HEK293T (cell line): ENCODE results near the gene PRDM16.
"Not testable (repeated sequence)": the region's sequence is repeated elsewhere in the genome, so short reads cannot be mapped to it uniquely, and the experiment has no call there.

ENCODE experiments used
- CTCF ChIA-PET: fragments of 350-600 bp; formaldehyde crosslinking; extraction: SDS; loops from one replicate; lab custom pipeline; 2021; ENCODE audit warnings: antibody characterized with exemption, inconsistent platforms; lab: Yijun Ruan, JAX
- POLR2A ChIA-PET: fragments of 350-600 bp; formaldehyde crosslinking; extraction: SDS; loops from one replicate; lab custom pipeline; 2020; ENCODE audit warnings: antibody characterized with exemption, inconsistent platforms; lab: Yijun Ruan, JAX
- DNase-seq: peaks from one replicate; pipeline ENCODE4 v3.0.0; 2012; ENCODE audit warnings: mixed read lengths; ENCODE audit errors: extremely low spot score
- ARNT ChIP-seq: fragments of 450-650 bp; IDR thresholded peaks from 2 replicates; pipeline ENCODE4 v1.6.1; 2017; ENCODE audit warnings: mild to moderate bottlenecking
- BHLHE40 ChIP-seq: fragments of 450-650 bp; IDR thresholded peaks from 2 replicates; pipeline ENCODE4 v1.6.1; 2016; ENCODE audit warnings: mild to moderate bottlenecking, moderate library complexity, borderline replicate concordance
- CTBP1 ChIP-seq: fragments of 450-650 bp; IDR thresholded peaks from 2 replicates; pipeline ENCODE4 v1.6.1; 2016; ENCODE audit warnings: borderline replicate concordance
- ELF4 ChIP-seq: fragments of 450-650 bp; IDR thresholded peaks from 2 replicates; pipeline ENCODE4 v1.6.1; 2017; ENCODE audit warnings: antibody characterized with exemption
- FOXA1 ChIP-seq: fragments of 450-650 bp; IDR thresholded peaks from 2 replicates; pipeline ENCODE4 v1.6.1; 2016; ENCODE audit warnings: mild to moderate bottlenecking
- FOXK2 ChIP-seq: fragments of 450-650 bp; IDR thresholded peaks from 2 replicates; pipeline ENCODE4 v1.6.1; 2016; ENCODE audit warnings: mild to moderate bottlenecking
- FOXM1 ChIP-seq: fragments of 450-650 bp; IDR thresholded peaks from 2 replicates; pipeline ENCODE4 v1.6.1; 2017; ENCODE audit warnings: mild to moderate bottlenecking, borderline replicate concordance
- HDGF ChIP-seq: fragments of 450-650 bp; IDR thresholded peaks from 2 replicates; pipeline ENCODE4 v1.6.1; 2017; ENCODE audit warnings: antibody characterized with exemption, borderline replicate concordance
- L3MBTL2 ChIP-seq: fragments of 450-650 bp; conservative IDR thresholded peaks from 2 replicates; pipeline ENCODE4 v1.6.1; 2016; ENCODE audit warnings: mild to moderate bottlenecking
- LEF1 ChIP-seq: fragments of 450-650 bp; IDR thresholded peaks from 2 replicates; pipeline ENCODE4 v1.6.1; 2017; ENCODE audit warnings: mild to moderate bottlenecking, borderline replicate concordance
- NFRKB ChIP-seq: fragments of 450-650 bp; IDR thresholded peaks from 2 replicates; pipeline ENCODE4 v1.6.1; 2016; ENCODE audit warnings: mild to moderate bottlenecking, moderate library complexity
- PKNOX1 ChIP-seq: fragments of 450-650 bp; IDR thresholded peaks from 2 replicates; pipeline ENCODE4 v1.6.1; 2016
- SP1 ChIP-seq: fragments of 450-650 bp; IDR thresholded peaks from 2 replicates; pipeline ENCODE4 v1.6.1; 2017
- SUZ12 ChIP-seq: fragments of 450-650 bp; IDR thresholded peaks from 2 replicates; pipeline ENCODE4 v1.6.1; 2016; ENCODE audit warnings: mild to moderate bottlenecking
- TARDBP ChIP-seq: fragments of 450-650 bp; IDR thresholded peaks from 2 replicates; pipeline ENCODE4 v1.6.1; 2016
- ZNF384 ChIP-seq: fragments of 450-650 bp; IDR thresholded peaks from 2 replicates; pipeline ENCODE4 v1.6.1; 2016

The PRDM16 gene

DNA sequence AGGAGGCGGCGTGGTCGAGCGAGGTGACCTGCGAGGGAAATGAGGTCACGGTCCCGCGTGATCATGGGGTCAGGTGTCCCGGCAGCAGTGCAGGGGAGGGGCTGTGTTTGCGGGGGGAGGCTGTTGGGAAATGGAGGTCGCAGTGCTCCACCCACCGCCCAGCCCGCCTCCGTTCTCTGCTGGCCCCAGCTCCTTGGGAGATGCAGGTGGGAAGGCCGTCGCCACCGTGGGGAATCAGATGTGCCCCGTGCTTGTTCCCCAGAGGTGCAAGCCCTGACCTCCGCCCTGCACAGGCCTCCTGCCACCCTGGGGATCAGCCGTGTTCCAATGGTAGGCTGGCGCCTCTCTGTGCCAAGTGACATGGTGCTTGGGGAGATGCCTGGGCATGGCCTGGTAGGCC lies 95.7 kb downstream of the PRDM16 start:
- ChIA-PET CTCF (no interaction called here), POLR2A (no interaction called here)
- no peak for TF ChIP-seq NFRKB
- no peak for TF ChIP-seq ARNT
- no peak for TF ChIP-seq HDGF
- no peak for TF ChIP-seq BHLHE40
- TF ChIP-seq TARDBP = no peak
- TF ChIP-seq PKNOX1 = no peak
- TF ChIP-seq SP1 = no peak
- TF ChIP-seq LEF1 = no peak
- TF ChIP-seq FOXA1 = no peak
- no peak for TF ChIP-seq L3MBTL2
- no peak for TF ChIP-seq FOXK2
- TF ChIP-seq SUZ12 = no peak
- TF ChIP-seq FOXM1 = no peak
- TF ChIP-seq ZNF384 = no peak
- TF ChIP-seq ELF4 = no peak
- no peak for TF ChIP-seq CTBP1
- no peak for DNase-seq

DNA sequence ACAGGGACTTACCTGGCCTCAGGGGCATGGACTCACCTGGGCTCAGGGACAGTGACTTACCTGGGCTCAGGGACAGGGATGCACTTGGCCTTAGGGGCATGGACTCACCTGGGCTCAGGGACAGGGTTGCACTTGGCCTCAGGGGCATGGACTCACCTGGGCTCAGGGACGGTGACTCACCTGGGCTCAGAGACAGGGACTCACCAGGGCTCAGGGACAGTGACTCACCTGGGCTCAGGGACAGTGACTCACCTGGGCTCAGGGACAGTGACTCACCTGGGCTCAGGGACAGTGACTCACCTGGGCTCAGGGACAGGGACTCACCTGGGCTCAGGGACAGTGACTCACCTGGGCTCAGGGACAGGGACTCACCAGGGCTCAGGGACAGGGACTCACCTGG lies 96.2 kb downstream of the PRDM16 start:
- CTCF ChIA-PET, DNase-seq, POLR2A ChIA-PET: not testable (repeated sequence)

DNA sequence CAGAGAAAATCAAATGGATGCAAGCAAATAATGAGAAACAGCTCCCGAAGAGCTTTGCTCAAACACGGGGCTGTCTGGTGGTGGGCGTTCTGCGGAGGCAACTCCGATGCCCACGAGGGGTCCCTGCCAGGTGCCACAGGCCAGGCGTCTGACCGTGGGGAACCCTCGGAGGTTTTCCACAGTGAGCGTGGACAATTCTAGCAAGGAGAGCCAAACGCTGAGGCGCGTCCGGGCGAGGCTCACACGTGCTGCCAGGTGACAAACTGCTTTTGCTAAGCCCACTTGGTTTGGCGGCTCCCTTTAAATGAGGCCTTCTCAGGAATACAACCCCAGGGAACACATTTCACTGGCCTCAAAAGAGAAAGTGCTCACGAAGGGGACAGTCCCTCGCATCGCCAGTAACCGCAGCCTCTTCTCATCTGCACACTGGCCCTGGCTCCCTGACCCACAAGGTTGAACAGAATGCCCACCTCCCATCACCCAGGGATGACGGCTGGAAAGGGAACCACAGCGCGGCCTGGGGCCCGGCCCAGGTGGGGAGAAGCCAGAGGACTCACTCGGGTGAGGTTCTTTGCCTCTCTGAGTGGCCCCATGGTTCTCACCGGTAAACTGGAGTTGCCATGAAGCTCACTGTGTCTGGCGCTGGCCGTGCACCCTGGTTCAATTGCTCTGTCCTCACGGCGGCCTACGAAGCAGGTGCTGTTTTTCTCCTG lies 97.4 kb downstream of the PRDM16 start:
- ChIA-PET POLR2A (no interaction called here), CTCF (interaction anchor here (0.7 kb wide), 1 partner anchor 265 kb away, joined by 3 read pairs; no protein-coding TSS in a partner anchor)
- DNase-seq = no peak
- TF ChIP-seq FOXK2 = no peak
- TF ChIP-seq ZNF384 = no peak
- TF ChIP-seq HDGF = no peak
- TF ChIP-seq NFRKB = no peak
- no peak for TF ChIP-seq SUZ12
- TF ChIP-seq BHLHE40 = no peak
- TF ChIP-seq CTBP1 = no peak
- TF ChIP-seq SP1 = no peak
- no peak for TF ChIP-seq ARNT
- TF ChIP-seq FOXA1 = no peak
- TF ChIP-seq PKNOX1 = no peak
- no peak for TF ChIP-seq TARDBP
- TF ChIP-seq FOXM1 = no peak
- TF ChIP-seq ELF4 = no peak
- TF ChIP-seq LEF1 = no peak
- TF ChIP-seq L3MBTL2 = no peak

DNA sequence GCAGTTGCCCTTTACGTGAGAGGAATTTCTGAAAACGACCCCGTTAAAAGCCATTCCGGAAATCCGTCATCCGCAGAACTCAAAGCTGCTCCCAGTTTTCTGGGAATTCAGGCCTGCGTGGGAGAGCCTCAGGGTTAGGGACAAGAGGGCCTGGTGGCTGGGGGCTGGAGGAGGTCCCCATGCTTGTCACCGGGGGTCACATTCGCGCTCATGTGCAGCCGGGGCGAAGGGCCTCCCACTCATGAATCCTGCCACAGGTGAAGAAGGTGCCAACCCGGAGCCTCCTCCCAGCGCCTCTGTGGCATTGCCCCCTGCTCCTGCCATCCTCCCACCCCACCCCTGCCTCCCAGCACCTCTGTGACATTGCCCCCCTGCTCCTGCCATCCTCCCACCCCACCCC lies 98.3 kb downstream of the PRDM16 start:
- POLR2A ChIA-PET = no interaction called here
- DNase-seq = no peak
- TF ChIP-seq SP1 (no peak), FOXA1 (no peak), FOXM1 (no peak), TARDBP (no peak), NFRKB (no peak), ELF4 (no peak), LEF1 (no peak), PKNOX1 (no peak), HDGF (no peak), SUZ12 (no peak), ARNT (no peak), ZNF384 (no peak), L3MBTL2 (no peak), FOXK2 (no peak), CTBP1 (no peak)
- CTCF ChIA-PET = no interaction called here

- DNase-seq = no peak
These were observed 99.7 kb downstream of the PRDM16 start for GRCh38 chr1:3168678-3169077.

DNA sequence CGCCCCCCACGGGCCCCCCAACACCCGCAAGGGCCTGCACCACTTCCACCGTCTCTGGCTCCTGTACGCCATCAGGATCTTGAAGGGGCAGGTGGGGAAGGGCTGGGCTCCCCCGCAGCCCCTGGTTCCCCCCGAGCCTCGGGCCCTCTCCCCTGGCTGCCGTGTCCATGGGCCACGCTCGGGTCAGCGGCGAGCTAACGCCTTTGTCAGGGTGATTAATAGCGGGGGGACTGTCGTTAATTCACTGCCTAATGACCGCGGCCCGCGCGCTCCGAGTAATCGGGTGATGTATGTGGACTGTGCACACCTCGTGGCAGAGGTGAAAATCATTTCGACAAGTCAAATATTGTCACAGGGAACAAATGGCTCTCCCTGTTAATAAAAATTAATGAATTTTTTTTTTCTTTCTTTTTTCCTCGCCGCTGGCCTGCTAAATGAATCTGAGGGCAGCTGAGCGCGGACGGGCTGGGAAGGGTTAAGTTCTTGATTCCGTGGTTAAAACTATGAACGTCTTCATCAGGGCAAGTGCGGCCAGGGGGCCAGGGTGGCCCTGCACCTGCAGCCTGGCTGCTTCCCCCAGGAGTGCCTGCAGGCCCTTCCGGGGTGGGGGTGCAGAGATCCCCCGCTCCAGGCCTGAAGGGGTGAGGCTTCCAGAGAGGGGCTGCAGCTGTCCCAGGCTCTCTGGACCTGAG lies 100.8 kb downstream of the PRDM16 start:
- CTCF ChIA-PET = no interaction called here
- no peak for TF ChIP-seq ELF4
- TF ChIP-seq FOXK2 = no peak
- no peak for TF ChIP-seq FOXA1
- no peak for TF ChIP-seq NFRKB
- TF ChIP-seq HDGF = no peak
- TF ChIP-seq SP1 = no peak
- TF ChIP-seq PKNOX1 = no peak
- no peak for TF ChIP-seq CTBP1
- TF ChIP-seq SUZ12 = no peak
- TF ChIP-seq ZNF384 = no peak
- TF ChIP-seq BHLHE40 = no peak
- TF ChIP-seq ARNT = no peak
- no peak for TF ChIP-seq L3MBTL2
- TF ChIP-seq LEF1 = no peak
- no peak for TF ChIP-seq TARDBP
- no peak for TF ChIP-seq FOXM1
- no peak for DNase-seq
- POLR2A ChIA-PET = no interaction called here

More at GRCh38 chr1:3168678-3169077, 99.7 kb downstream of the PRDM16 start:
- TF ChIP-seq ZNF384 (no peak), ARNT (no peak), L3MBTL2 (no peak), TARDBP (no peak), CTBP1 (no peak), FOXA1 (no peak)
- POLR2A ChIA-PET = no interaction called here
- CTCF ChIA-PET = no interaction called here
